ENCODE measurements around the gene OR4N2. TPM values are rescaled to one million over a fixed set of nuclear protein-coding genes. Genes with fewer than 3 reads are reported as not detected.
"Not testable (repeated sequence)": the region's sequence is repeated elsewhere in the genome, so short reads cannot be mapped to it uniquely, and the experiment has no call there.

OR4N2 gene
- total RNA-seq, 6 experiments from 2014 or later = not detected

DNA sequence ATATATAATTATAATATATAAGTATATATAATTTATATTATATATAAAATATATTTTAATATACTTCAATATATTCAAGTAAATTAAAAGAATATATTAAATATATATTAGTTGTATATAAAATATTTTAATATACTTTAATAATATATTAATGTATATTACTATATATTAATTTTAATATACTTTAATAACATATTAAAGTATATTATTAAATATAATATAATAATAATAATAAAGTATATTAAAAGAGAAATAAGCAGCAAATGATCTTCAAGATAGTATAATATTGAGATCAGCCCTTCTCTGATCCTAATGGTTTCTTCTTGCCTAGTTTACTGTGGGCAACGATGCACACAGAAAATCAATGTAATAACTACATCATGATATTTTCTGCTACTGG, 28.0 kb upstream of the OR4N2 start:
- Histone ChIP-seq H3K9me3 (no peaks in the 10 kb centered on the region), H3K4me1 (no peaks in the 10 kb centered on the region), H3K27me3 (no peaks in the 10 kb centered on the region), H3K4me3 (no peak overlapping the region), H3K36me3 (no peaks in the 10 kb centered on the region), H3K27ac (no peak overlapping the region)
- ATAC-seq (no peak), DNase-seq (no peak)
- intact Hi-C loops (cut with DNase I) = no loop called here
- TF ChIP-seq, protein P1, sequence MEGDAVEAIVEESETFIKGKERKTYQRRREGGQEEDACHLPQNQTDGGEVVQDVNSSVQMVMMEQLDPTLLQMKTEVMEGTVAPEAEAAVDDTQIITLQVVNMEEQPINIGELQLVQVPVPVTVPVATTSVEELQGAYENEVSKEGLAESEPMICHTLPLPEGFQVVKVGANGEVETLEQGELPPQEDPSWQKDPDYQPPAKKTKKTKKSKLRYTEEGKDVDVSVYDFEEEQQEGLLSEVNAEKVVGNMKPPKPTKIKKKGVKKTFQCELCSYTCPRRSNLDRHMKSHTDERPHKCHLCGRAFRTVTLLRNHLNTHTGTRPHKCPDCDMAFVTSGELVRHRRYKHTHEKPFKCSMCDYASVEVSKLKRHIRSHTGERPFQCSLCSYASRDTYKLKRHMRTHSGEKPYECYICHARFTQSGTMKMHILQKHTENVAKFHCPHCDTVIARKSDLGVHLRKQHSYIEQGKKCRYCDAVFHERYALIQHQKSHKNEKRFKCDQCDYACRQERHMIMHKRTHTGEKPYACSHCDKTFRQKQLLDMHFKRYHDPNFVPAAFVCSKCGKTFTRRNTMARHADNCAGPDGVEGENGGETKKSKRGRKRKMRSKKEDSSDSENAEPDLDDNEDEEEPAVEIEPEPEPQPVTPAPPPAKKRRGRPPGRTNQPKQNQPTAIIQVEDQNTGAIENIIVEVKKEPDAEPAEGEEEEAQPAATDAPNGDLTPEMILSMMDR (IDR thresholded peaks at IDR 0.05) = no peak
- TF ChIP-seq POLR2A (IDR thresholded peaks at IDR 0.05) = no peak
- 42% methylated on average over 1 of the region's 1 CpG for WGBS (ENCODE audit: insufficient coverage, low coverage, low lambda C conversion rate, missing lambda C conversion rate)

DNA sequence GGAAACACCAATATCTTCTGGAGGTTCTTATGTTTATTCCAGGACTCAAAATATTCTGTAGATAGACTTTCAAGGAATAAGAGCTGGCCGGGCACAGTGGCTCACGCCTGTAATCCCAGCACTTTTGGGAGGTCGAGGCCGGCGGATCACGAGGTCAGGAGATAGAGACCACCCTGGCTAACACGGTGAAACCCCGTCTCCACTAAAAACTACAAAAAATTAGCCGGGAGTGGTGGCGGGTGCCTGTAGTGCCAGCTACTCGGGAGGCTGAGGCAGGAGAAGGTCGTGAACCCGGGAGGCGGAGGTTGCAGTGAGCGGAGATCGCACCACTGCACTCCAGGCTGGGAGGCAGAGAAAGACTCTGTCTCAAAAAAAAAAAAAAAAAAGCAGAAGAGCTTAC, 17.7 kb upstream of the OR4N2 start:
- H3K27me3 ChIP-seq; H3K4me1 ChIP-seq; H3K4me3 ChIP-seq; DNase-seq; ATAC-seq; H3K36me3 ChIP-seq; H3K27ac ChIP-seq; intact Hi-C loops (cut with DNase I); H3K9me3 ChIP-seq: not testable (repeated sequence)
- 59% methylated on average over 14 of the region's 16 CpGs for WGBS (ENCODE audit: insufficient coverage, low coverage, low lambda C conversion rate, missing lambda C conversion rate)

DNA sequence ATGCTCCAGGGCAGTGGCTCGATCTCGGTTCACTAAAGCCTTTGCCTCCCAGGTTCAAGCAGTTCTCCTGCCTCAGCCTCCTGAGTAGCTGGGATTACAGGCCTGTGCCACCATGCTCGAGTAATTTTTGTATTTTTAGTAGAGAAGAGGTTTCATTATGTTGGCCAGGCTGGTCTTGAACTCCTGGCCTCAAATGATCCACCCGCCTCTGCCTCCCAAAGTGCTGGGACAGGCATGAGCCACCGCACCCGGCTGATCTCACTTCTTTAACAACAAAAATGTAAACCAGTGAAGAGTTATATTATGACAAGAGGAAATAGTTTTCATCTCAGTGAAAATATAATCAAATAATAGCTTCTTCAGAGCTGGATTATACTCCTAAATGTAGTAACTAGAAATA, 16.3 kb upstream of the OR4N2 start:
- H3K4me3 ChIP-seq; intact Hi-C loops (cut with DNase I); H3K36me3 ChIP-seq; DNase-seq; H3K4me1 ChIP-seq; H3K27ac ChIP-seq; ATAC-seq; H3K27me3 ChIP-seq; H3K9me3 ChIP-seq: not testable (repeated sequence)
- WGBS (ENCODE audit: insufficient coverage, low coverage, low lambda C conversion rate, missing lambda C conversion rate) = 28% methylated on average over 4 of the region's 6 CpGs

DNA sequence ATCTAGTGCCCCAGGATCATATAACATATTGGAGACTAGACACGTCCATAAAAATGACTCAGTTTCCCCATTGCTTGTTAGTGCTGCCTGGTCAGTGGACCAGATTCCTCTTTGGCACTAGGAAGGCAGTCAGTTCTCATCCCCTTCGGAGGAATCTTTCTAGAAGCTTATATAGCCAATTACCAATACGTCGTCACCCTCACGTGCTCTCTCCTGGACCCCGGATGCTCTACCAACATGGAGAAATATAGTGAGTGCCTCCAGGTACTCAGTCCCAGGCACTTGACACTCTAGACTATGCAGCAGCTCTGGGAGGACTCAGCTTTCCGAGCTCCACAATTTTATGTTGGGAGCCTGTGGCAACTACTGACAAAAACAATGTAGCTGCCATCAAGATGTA, 15.4 kb upstream of the OR4N2 start:
- intact Hi-C loops (cut with DNase I); H3K27me3 ChIP-seq; H3K4me1 ChIP-seq; H3K27ac ChIP-seq; ATAC-seq; H3K36me3 ChIP-seq; H3K9me3 ChIP-seq; DNase-seq; H3K4me3 ChIP-seq: not testable (repeated sequence)
- WGBS (ENCODE audit: insufficient coverage, low coverage, low lambda C conversion rate, missing lambda C conversion rate) = 42% methylated on average over 3 of the region's 7 CpGs

DNA sequence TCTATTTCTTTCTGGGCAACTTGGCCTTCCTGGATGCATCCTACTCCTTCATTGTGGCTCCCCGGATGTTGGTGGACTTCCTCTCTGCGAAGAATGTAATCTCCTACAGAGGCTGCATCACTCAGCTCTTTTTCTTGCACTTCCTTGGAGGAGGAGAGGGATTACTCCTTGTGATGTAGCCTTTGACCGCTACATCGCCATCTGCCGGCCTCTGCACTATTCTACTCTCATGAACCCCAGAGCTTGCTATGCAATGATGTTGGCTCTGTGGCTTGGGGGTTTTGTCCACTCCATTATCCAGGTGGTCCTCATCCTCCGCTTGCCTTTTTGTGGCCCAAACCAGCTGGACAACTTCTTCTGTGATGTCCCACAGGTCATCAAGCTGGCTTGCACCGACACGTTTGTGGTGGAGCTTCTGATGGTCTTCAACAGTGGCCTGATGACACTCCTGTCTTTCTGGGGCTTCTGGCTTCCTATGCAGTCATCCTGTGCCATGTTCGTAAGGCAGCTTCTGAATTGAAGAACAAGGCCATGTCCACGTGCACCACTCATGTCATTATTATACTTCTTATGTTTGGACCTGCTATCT, 7.0 kb upstream of the OR4N2 start:
- H3K36me3 ChIP-seq; intact Hi-C loops (cut with DNase I); ATAC-seq; DNase-seq; H3K9me3 ChIP-seq; H3K27me3 ChIP-seq; H3K27ac ChIP-seq; H3K4me3 ChIP-seq; H3K4me1 ChIP-seq: not testable (repeated sequence)
- WGBS (ENCODE audit: insufficient coverage, low coverage, low lambda C conversion rate, missing lambda C conversion rate) = 27% methylated on average over 5 of the region's 10 CpGs

DNA sequence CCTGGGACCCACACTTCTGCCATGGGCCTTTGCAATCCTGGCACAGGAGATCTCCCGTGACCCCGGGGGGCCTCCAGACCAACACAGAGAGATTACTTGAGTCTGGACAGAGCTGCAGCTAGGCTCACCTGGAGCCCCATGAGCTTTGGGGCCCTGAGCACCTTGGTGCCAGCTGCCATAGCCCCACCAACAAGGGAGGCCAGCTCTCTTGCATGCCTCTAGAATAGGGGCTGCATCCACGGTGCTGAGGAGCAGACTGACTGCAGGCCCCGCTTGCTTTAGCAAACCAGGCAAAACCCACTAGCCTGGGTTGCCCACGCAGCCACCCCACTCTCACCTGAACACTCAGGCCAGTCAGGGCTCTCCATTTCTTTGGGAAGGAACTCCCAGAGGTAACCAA, 3.7 kb upstream of the OR4N2 start:
- TF ChIP-seq POLR2A (IDR thresholded peaks at IDR 0.05) = no peak
- TF ChIP-seq, protein P1 (IDR thresholded peaks at IDR 0.05) = no peak
- intact Hi-C loops (cut with DNase I) = no loop called here
- ATAC-seq (peak in 2 of 4 donors; percentile 28 to 46), DNase-seq (no peak)
- no peak overlapping the region for H3K4me3 ChIP-seq
- H3K27ac ChIP-seq = no peak overlapping the region
- no peaks in the 10 kb centered on the region for H3K27me3 ChIP-seq
- 29% methylated on average over 1 of the region's 5 CpGs for WGBS (ENCODE audit: insufficient coverage, low coverage, low lambda C conversion rate, missing lambda C conversion rate)
- H3K9me3 ChIP-seq = no peaks in the 10 kb centered on the region
- no peaks in the 10 kb centered on the region for H3K4me1 ChIP-seq
- no peaks in the 10 kb centered on the region for H3K36me3 ChIP-seq

Measured in right lobe of liver (tissue), 6 donors.